ENCODE results near the gene BTD.

DNA sequence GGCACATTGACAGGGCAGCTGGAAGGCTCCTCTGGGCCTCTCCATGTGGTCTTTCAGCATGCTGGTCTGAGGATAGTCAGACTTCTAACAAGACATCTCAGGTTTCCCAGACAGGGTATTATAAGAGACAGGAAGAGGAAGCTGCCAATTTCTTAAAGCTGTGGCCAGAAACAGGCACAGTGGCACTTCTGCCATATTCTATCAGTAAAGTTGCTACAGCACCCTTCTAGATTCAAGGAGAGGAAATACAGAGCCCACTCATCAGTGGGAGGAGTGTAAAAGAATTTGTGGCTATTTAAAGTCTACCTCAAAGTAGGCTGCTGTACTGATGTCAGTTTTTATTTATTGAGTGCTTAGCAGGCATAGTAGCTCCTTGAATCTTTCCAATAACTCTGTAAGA is 55.5 kb downstream of the BTD start:
- no peak for TF ChIP-seq YY1 (IDR thresholded peaks at IDR 0.05; ENCODE audit: insufficient read depth, insufficient read length)
- TF ChIP-seq SUZ12 (IDR thresholded peaks at IDR 0.05; ENCODE audit: extremely low read depth, insufficient read depth, insufficient read length), result no peak

All from NT2/D1 (cell line).